ENCODE data around the gene VWA8.

DNA sequence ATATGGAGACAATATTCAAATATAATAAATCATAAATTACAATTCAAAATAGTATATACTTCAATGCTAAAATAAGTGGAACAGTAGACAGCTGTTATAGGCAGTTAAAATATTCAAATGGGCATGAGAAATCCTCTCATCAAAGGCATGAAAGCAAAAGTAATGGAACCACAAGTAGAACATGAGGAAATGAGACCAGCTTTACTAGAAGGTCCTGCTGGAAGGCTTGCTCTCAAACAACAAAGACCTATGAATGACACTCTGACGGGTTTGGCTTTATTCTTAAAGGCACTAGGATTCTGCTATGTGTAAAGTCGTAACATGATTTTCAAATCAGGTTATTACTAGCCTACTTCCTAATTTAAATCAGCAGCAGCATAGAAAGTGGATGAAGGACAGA lies 148.1 kb downstream of the VWA8 start:
- TF ChIP-seq FOSL2 (IDR thresholded peaks at IDR 0.05; ENCODE audit: borderline replicate concordance, low read depth), result no peak
- TF ChIP-seq JUND (IDR thresholded peaks at IDR 0.05), result no peak
- no peak for TF ChIP-seq YY1 (IDR thresholded peaks at IDR 0.05; ENCODE audit: low read depth)
